HFF-Myc (cell line): ENCODE measurements around the gene TMEM238L.
A peak's percentile ranks its signal among the peaks of the same experiment; 100 is the strongest.

Source experiments
- DNase-seq: peaks from one replicate; pipeline ENCODE4 v3.0.0-alpha.2; 2011; ENCODE audit warnings: low read depth; ENCODE audit errors: extremely low read depth
- H3K4me3 ChIP-seq: replicated peaks from 2 replicates; pipeline ENCODE4 v1.5.1; 2011; ENCODE audit warnings: low read depth, mild to moderate bottlenecking, control low read depth, low read length
- TF ChIP-seq, protein P1 (sequence below): IDR thresholded peaks from 2 replicates; pipeline ENCODE4 v1.5.1; 2012; ENCODE audit warnings: mild to moderate bottlenecking, low read depth, low read length, control low read depth; ENCODE audit errors: missing control alignments

TMEM238L gene

GRCh38 chr17:10754109-10754508 is 49.8 kb downstream of the TMEM238L start:
- DNase-seq, result no peak
- no peak overlapping the region for H3K4me3 ChIP-seq
- TF ChIP-seq, protein P1, sequence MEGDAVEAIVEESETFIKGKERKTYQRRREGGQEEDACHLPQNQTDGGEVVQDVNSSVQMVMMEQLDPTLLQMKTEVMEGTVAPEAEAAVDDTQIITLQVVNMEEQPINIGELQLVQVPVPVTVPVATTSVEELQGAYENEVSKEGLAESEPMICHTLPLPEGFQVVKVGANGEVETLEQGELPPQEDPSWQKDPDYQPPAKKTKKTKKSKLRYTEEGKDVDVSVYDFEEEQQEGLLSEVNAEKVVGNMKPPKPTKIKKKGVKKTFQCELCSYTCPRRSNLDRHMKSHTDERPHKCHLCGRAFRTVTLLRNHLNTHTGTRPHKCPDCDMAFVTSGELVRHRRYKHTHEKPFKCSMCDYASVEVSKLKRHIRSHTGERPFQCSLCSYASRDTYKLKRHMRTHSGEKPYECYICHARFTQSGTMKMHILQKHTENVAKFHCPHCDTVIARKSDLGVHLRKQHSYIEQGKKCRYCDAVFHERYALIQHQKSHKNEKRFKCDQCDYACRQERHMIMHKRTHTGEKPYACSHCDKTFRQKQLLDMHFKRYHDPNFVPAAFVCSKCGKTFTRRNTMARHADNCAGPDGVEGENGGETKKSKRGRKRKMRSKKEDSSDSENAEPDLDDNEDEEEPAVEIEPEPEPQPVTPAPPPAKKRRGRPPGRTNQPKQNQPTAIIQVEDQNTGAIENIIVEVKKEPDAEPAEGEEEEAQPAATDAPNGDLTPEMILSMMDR, result peak; percentile 64

GRCh38 chr17:10752696-10753095 is 51.2 kb downstream of the TMEM238L start:
- no peak overlapping the region for H3K4me3 ChIP-seq
- DNase-seq, result no peak
- TF ChIP-seq, protein P1, result no peak

DNA sequence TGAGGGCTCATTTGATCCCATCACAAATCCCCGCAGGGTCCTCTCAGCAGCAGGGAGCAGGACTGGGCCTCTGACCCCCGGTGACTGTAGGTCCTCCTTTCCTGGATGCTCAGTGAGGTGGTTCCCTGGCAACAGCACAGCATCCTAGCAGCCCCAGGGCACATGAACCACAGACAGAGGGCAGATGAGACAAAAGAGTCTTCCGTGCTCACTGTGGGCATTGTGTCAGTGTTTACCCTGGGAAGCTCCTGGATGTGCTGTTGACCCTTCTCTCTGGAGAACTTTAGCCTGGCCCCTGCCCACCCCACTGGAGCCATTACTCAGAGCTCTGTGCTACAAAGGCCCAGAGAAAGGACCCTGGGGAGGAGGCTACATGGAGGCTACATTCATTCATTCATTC is 52.3 kb downstream of the TMEM238L start:
- no peak overlapping the region for H3K4me3 ChIP-seq
- no peak for DNase-seq
- TF ChIP-seq, protein P1, result no peak

GRCh38 chr17:10750210-10750609 is 53.7 kb downstream of the TMEM238L start:
- DNase-seq, result no peak
- TF ChIP-seq, protein P1, result no peak
- no peak overlapping the region for H3K4me3 ChIP-seq

GRCh38 chr17:10748531-10749181 is 55.2 kb downstream of the TMEM238L start:
- DNase-seq, result no peak
- TF ChIP-seq, protein P1, result no peak
- H3K4me3 ChIP-seq, result no peak overlapping the region

DNA sequence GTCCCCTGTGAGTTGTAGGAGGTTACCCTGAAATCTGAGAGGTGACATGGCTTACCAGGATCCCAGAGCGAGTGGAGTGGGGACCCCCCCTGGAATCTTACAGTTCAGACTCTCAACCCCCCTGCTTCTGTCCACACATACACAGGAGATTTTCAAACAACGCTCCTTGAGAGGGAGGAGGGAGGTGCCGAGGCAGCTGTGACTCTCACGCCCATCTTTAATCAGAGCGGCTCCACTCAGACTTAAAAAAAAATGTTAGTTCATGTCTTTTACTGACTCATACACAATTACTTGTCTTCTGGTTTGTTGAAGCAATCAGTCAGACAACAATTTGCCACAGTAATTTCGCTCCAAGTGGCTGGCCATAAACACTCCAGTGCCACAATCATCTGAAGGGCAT is 58.7 kb downstream of the TMEM238L start:
- H3K4me3 ChIP-seq, result no peak overlapping the region
- no peak for DNase-seq
- TF ChIP-seq, protein P1, result no peak
